DOHH2 (cell line): Measurements from ENCODE around the gene ZBTB12.
"Not testable (repeated sequence)": the region's sequence is repeated elsewhere in the genome, so short reads cannot be mapped to it uniquely, and the experiment has no call there.

Experiments used
- CTCF ChIP-seq: fragments of 200-600 bp; sonication (generic); IDR thresholded peaks from one replicate; pipeline ENCODE4 v1.5.1; 2014; ENCODE audit warnings: antibody characterized with exemption, mild to moderate bottlenecking, low read depth, low read length; ENCODE audit not compliant: poor library complexity, severe bottlenecking
- EZH2phosphoT487 ChIP-seq: fragments of 200-600 bp; sonication (generic); IDR thresholded peaks from 2 replicates; pipeline ENCODE4 v1.6.1; 2017; ENCODE audit warnings: borderline replicate concordance, mild to moderate bottlenecking, antibody characterized with exemption, low read length, moderate library complexity, mixed read lengths

- TF ChIP-seq CTCF, EZH2phosphoT487: not testable (repeated sequence)
Measured at GRCh38 chr6:31868658-31868971, 33.3 kb downstream of the ZBTB12 start.
